Naive thymus-derived CD8-positive, alpha-beta T cell (primary cell): Measurements from ENCODE around the gene SESN1. TPM values are rescaled to one million over a fixed set of nuclear protein-coding genes. Genes with fewer than 3 reads are reported as not detected.
A peak's percentile ranks its signal among the peaks of the same experiment; 100 is the strongest.
"Not testable (repeated sequence)": the region's sequence is repeated elsewhere in the genome, so short reads cannot be mapped to it uniquely, and the experiment has no call there.

Source experiments
- ATAC-seq, 2 donors: fragments of 150-1000 bp; cut with Tn5 transposase in 1 of 2; sonication (Bioruptor Pico), chemical (Tn5 transposase) in 1 of 2; 1 replicate in 1 of 2; 2 replicates in 1 of 2; pipeline ENCODE4 v1.10.0; 2021; ENCODE audit warnings: mild to moderate bottlenecking in 2 of 2, moderate library complexity in 2 of 2
- POLR2A ChIA-PET: fragments of 350-600 bp; sonication (Branson Sonifier 250); formaldehyde crosslinking; loops from one replicate; lab custom pipeline; 2021; ENCODE audit warnings: antibody characterized with exemption; lab: Charles Lee
- DNase-seq, 10 donors: peaks; one replicate each; pipeline versions ENCODE4 v3.0.0 to v3.0.0-alpha.2; 2020 to 2022
- H3K27ac Mint-ChIP-seq, 10 donors: one replicate each; pipeline ENCODE4 v1.8.0; 2020 to 2022; ENCODE audit warnings: mild to moderate bottlenecking in 10 of 10, mixed read lengths in 10 of 10, moderate library complexity in 4 of 10, inconsistent platforms in 1 of 10
- H3K27me3 Mint-ChIP-seq, 5 donors: one replicate each; pipeline ENCODE4 v1.8.0; 2021 to 2022; ENCODE audit warnings: mixed read lengths in 5 of 5
- H3K36me3 Mint-ChIP-seq, 3 donors: one replicate each; pipeline ENCODE4 v1.8.0; 2020 to 2022; ENCODE audit warnings: mixed read lengths in 3 of 3, mild to moderate bottlenecking in 2 of 3, inconsistent platforms in 1 of 3
- H3K4me1 Mint-ChIP-seq, 4 donors: one replicate each; pipeline ENCODE4 v1.8.0; 2021 to 2022; ENCODE audit warnings: mixed read lengths in 4 of 4
- H3K4me3 Mint-ChIP-seq, 10 donors: one replicate each; pipeline ENCODE4 v1.8.0; 2020 to 2022; ENCODE audit warnings: mild to moderate bottlenecking in 10 of 10, mixed read lengths in 10 of 10, moderate library complexity in 6 of 10, inconsistent platforms in 1 of 10
- H3K9me3 Mint-ChIP-seq, 9 donors: one replicate each; pipeline ENCODE4 v1.8.0; 2020 to 2022; ENCODE audit warnings: mixed read lengths in 9 of 9, mild to moderate bottlenecking in 3 of 9, inconsistent platforms in 1 of 9, moderate library complexity in 1 of 9
- polyA plus RNA-seq, 3 donors: library from polyadenylated mRNA; unstranded; fragments of 300-500 nt; fragmentation: Illumina TruSeq; gene quantifications; one replicate each; pipeline ENCODE4 v1.2.3, GENCODE V29; 2021
- total RNA-seq, 8 experiments: library from RNA in 2 of 8; stranded (reverse) in 2 of 8; gene quantifications; one replicate each; pipeline ENCODE4 v1.2.3 and lab custom pipeline; 2021 to 2026

SESN1 gene
- total and polyA plus RNA-seq, 5 experiments from 2014 or later: 10.0 to 38.3 (median 21.4) TPM

GRCh38 chr6:109092074-109092473, 2.6 kb downstream of the SESN1 start:
- Mint-ChIP-seq H3K27ac (peak overlapping the region in 5 of 10 donors; percentile 2 to 49 (median 22)), H3K4me1 (peaks cover 24 to 74% (median 62%) of the 10 kb centered on the region in 4 donors), H3K36me3 (peaks cover 0 to 3% (median 3%) of the 10 kb centered on the region in 3 donors), H3K27me3 (no peaks in the 10 kb centered on the region), H3K4me3 (peak overlapping the region in 9 of 10 donors; percentile 40 to 93 (median 60)), H3K9me3 (no peaks in the 10 kb centered on the region)
- POLR2A ChIA-PET: interaction anchor here (0.6 kb wide), 1 partner anchor 829 kb away, joined by 6 read pairs; no protein-coding TSS in a partner anchor
- ATAC-seq (no peak), DNase-seq (no peak)

- ATAC-seq (no peak), DNase-seq (peak in 1 of 10 donors; percentile 10)
- H3K9me3 Mint-ChIP-seq: no peaks in the 10 kb centered on the region
- no peaks in the 10 kb centered on the region for H3K27me3 Mint-ChIP-seq
- peak overlapping the region in 3 of 10 donors; percentile 22 to 49 (median 45) for H3K27ac Mint-ChIP-seq
- POLR2A ChIA-PET: interaction anchor here (0.6 to 1.5 kb wide), 2 partner anchors 533 to 829 kb away, joined by 3 to 6 read pairs; no protein-coding TSS in a partner anchor
- H3K36me3 Mint-ChIP-seq: peaks cover 0 to 3% (median 3%) of the 10 kb centered on the region in 3 donors
- peak overlapping the region in 9 of 10 donors; percentile 2 to 93 (median 60) for H3K4me3 Mint-ChIP-seq
- H3K4me1 Mint-ChIP-seq: peaks cover 24 to 73% (median 58%) of the 10 kb centered on the region in 4 donors
Measured at GRCh38 chr6:109091314-109092024, 3.2 kb downstream of the SESN1 start.

- ATAC-seq: no peak
- H3K36me3 Mint-ChIP-seq: peaks cover 0 to 6% (median 4%) of the 10 kb centered on the region in 3 donors
- H3K9me3 Mint-ChIP-seq: no peaks in the 10 kb centered on the region
- no peaks in the 10 kb centered on the region for H3K27me3 Mint-ChIP-seq
- H3K4me3 Mint-ChIP-seq: no peak overlapping the region
- peaks cover 21 to 60% (median 46%) of the 10 kb centered on the region in 4 donors for H3K4me1 Mint-ChIP-seq
- no peak for DNase-seq
- no peak overlapping the region for H3K27ac Mint-ChIP-seq
- POLR2A ChIA-PET: no interaction called here
Measured at GRCh38 chr6:109088995-109089394, 5.7 kb downstream of the SESN1 start.

- ATAC-seq (no peak), DNase-seq (no peak)
- Mint-ChIP-seq H3K27ac (no peak overlapping the region), H3K4me3 (no peak overlapping the region), H3K27me3 (no peaks in the 10 kb centered on the region), H3K9me3 (no peaks in the 10 kb centered on the region), H3K4me1 (peaks cover 19 to 49% (median 38%) of the 10 kb centered on the region in 4 donors), H3K36me3 (peaks cover 0 to 6% (median 4%) of the 10 kb centered on the region in 3 donors)
- POLR2A ChIA-PET: no interaction called here
Measured at GRCh38 chr6:109087661-109088264, 6.9 kb downstream of the SESN1 start.

- peaks cover 4 to 15% (median 11%) of the 10 kb centered on the region in 4 donors for H3K4me1 Mint-ChIP-seq
- H3K27me3 Mint-ChIP-seq, ATAC-seq, H3K36me3 Mint-ChIP-seq, POLR2A ChIA-PET, H3K27ac Mint-ChIP-seq, H3K9me3 Mint-ChIP-seq, H3K4me3 Mint-ChIP-seq, DNase-seq: not testable (repeated sequence)
Measured at GRCh38 chr6:109084146-109084545, 10.5 kb downstream of the SESN1 start.

- DNase-seq (no peak), ATAC-seq (no peak)
- H3K36me3 Mint-ChIP-seq: peaks cover 0 to 7% (median 6%) of the 10 kb centered on the region in 3 donors
- no peak overlapping the region for H3K27ac Mint-ChIP-seq
- POLR2A ChIA-PET: no interaction called here
- H3K27me3 Mint-ChIP-seq: no peaks in the 10 kb centered on the region
- no peak overlapping the region for H3K4me3 Mint-ChIP-seq
- H3K9me3 Mint-ChIP-seq: no peaks in the 10 kb centered on the region
- peaks cover 4 to 10% (median 7%) of the 10 kb centered on the region in 4 donors for H3K4me1 Mint-ChIP-seq
Measured at GRCh38 chr6:109083657-109084056, 11.0 kb downstream of the SESN1 start.

- Mint-ChIP-seq H3K4me1 (peaks cover 1 to 3% (median 2%) of the 10 kb centered on the region in 4 donors), H3K27ac (peak overlapping the region in 1 of 10 donors; percentile 9), H3K9me3 (no peaks in the 10 kb centered on the region), H3K4me3 (no peak overlapping the region), H3K27me3 (no peaks in the 10 kb centered on the region), H3K36me3 (peaks cover 0 to 6% (median 3%) of the 10 kb centered on the region in 3 donors)
- DNase-seq: no peak
- peak in 1 of 2 donors; percentile 23 for ATAC-seq
- POLR2A ChIA-PET: no interaction called here
Measured at GRCh38 chr6:109082188-109082577, 12.5 kb downstream of the SESN1 start.

- peaks cover 0 to 5% (median 2%) of the 10 kb centered on the region in 3 donors for H3K36me3 Mint-ChIP-seq
- H3K27me3 Mint-ChIP-seq: no peaks in the 10 kb centered on the region
- no peaks in the 10 kb centered on the region for H3K9me3 Mint-ChIP-seq
- H3K4me3 Mint-ChIP-seq: no peak overlapping the region
- no peak for ATAC-seq
- H3K4me1 Mint-ChIP-seq: peaks cover 0 to 3% (median 1%) of the 10 kb centered on the region in 4 donors
- no peak for DNase-seq
- H3K27ac Mint-ChIP-seq: no peak overlapping the region
- POLR2A ChIA-PET: no interaction called here
Measured at GRCh38 chr6:109081516-109082187, 13.0 kb downstream of the SESN1 start.

GRCh38 chr6:109081026-109081425, 13.6 kb downstream of the SESN1 start:
- DNase-seq: no peak
- no peak overlapping the region for H3K4me3 Mint-ChIP-seq
- H3K4me1 Mint-ChIP-seq: peaks cover 0 to 6% (median 3%) of the 10 kb centered on the region in 4 donors
- no peaks in the 10 kb centered on the region for H3K9me3 Mint-ChIP-seq
- no peak for ATAC-seq
- H3K27ac Mint-ChIP-seq: no peak overlapping the region
- H3K36me3 Mint-ChIP-seq: peaks cover 0 to 5% (median 2%) of the 10 kb centered on the region in 3 donors
- POLR2A ChIA-PET: no interaction called here
- H3K27me3 Mint-ChIP-seq: no peaks in the 10 kb centered on the region

- POLR2A ChIA-PET: no interaction called here
- no peak overlapping the region for H3K27ac Mint-ChIP-seq
- H3K4me1 Mint-ChIP-seq: peaks cover 0 to 6% (median 3%) of the 10 kb centered on the region in 4 donors
- no peaks in the 10 kb centered on the region for H3K9me3 Mint-ChIP-seq
- ATAC-seq: no peak
- DNase-seq: no peak
- H3K27me3 Mint-ChIP-seq: no peaks in the 10 kb centered on the region
- H3K36me3 Mint-ChIP-seq: peaks cover 0 to 4% (median under 1%) of the 10 kb centered on the region in 3 donors
- H3K4me3 Mint-ChIP-seq: no peak overlapping the region
Measured at GRCh38 chr6:109079981-109080380, 14.7 kb downstream of the SESN1 start.

GRCh38 chr6:109076377-109076776, 18.3 kb downstream of the SESN1 start:
- H3K27ac Mint-ChIP-seq: no peak overlapping the region
- DNase-seq (no peak), ATAC-seq (no peak)
- no peaks in the 10 kb centered on the region for H3K27me3 Mint-ChIP-seq
- no peaks in the 10 kb centered on the region for H3K9me3 Mint-ChIP-seq
- no peaks in the 10 kb centered on the region for H3K36me3 Mint-ChIP-seq
- no peak overlapping the region for H3K4me3 Mint-ChIP-seq
- POLR2A ChIA-PET: no interaction called here
- H3K4me1 Mint-ChIP-seq: peaks cover 6 to 21% (median 16%) of the 10 kb centered on the region in 4 donors

- Mint-ChIP-seq H3K27ac (peak overlapping the region in 2 of 10 donors; percentile 3 to 15), H3K9me3 (no peaks in the 10 kb centered on the region), H3K36me3 (no peaks in the 10 kb centered on the region), H3K27me3 (no peaks in the 10 kb centered on the region), H3K4me3 (no peak overlapping the region), H3K4me1 (peaks cover 6 to 25% (median 20%) of the 10 kb centered on the region in 4 donors)
- POLR2A ChIA-PET: interaction anchor here (0.9 kb wide), 1 partner anchor 517 kb away, joined by 3 read pairs; no protein-coding TSS in a partner anchor
- DNase-seq (no peak), ATAC-seq (no peak)
Measured at GRCh38 chr6:109075934-109076333, 18.7 kb downstream of the SESN1 start.
